ENCODE data around the gene PTPRD. TPM values are rescaled to one million over a fixed set of nuclear protein-coding genes. Genes with fewer than 3 reads are reported as not detected.

PTPRD gene
- total RNA-seq, 2 donors from 2014 or later, result 97.4 to 101 TPM

GRCh38 chr9:8863886-8864544, 1748.8 kb downstream of the PTPRD start:
- Mint-ChIP-seq H3K27me3 (ENCODE audit: insufficient read depth) (peaks cover 20% of the 10 kb centered on the region), H3K4me3 (no peak overlapping the region), H3K36me3 (ENCODE audit: low read depth) (no peaks in the 10 kb centered on the region), H3K27ac (peak overlapping the region; percentile 56), H3K9me3 (no peaks in the 10 kb centered on the region), H3K4me1 (peaks cover 18% of the 10 kb centered on the region)
- Histone ChIP-seq H3K27me3 (ENCODE audit: control insufficient read depth, insufficient read depth, low read length, poor library complexity, severe bottlenecking) (no peaks in the 10 kb centered on the region), H3K9ac (ENCODE audit: extremely low read depth, low read length, poor library complexity, severe bottlenecking) (peak overlapping the region; percentile 14), H3K27ac (ENCODE audit: low read depth, low read length) (peak overlapping the region; percentile 13), H3K36me3 (ENCODE audit: control insufficient read depth, insufficient read depth, low read length) (no peaks in the 10 kb centered on the region), H3K4me1 (ENCODE audit: control insufficient read depth, insufficient read depth, low read length) (peaks cover 12% of the 10 kb centered on the region), H3K9me3 (ENCODE audit: control insufficient read depth, low read length) (no peaks in the 10 kb centered on the region), H3K4me3 (ENCODE audit: low read length) (peak overlapping the region; percentile 34)
- 66% methylated on average over 5 of the region's 5 CpGs; no CpG with 5 or more reads in 1 of the 2 experiments for WGBS, 2 experiments (ENCODE audit: insufficient coverage in 1 of 2, insufficient read length in 1 of 2)
- DNase-seq, result no peak
- TF ChIP-seq, protein P1, sequence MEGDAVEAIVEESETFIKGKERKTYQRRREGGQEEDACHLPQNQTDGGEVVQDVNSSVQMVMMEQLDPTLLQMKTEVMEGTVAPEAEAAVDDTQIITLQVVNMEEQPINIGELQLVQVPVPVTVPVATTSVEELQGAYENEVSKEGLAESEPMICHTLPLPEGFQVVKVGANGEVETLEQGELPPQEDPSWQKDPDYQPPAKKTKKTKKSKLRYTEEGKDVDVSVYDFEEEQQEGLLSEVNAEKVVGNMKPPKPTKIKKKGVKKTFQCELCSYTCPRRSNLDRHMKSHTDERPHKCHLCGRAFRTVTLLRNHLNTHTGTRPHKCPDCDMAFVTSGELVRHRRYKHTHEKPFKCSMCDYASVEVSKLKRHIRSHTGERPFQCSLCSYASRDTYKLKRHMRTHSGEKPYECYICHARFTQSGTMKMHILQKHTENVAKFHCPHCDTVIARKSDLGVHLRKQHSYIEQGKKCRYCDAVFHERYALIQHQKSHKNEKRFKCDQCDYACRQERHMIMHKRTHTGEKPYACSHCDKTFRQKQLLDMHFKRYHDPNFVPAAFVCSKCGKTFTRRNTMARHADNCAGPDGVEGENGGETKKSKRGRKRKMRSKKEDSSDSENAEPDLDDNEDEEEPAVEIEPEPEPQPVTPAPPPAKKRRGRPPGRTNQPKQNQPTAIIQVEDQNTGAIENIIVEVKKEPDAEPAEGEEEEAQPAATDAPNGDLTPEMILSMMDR (conservative IDR thresholded peaks at IDR 0.05), result no peak

DNA sequence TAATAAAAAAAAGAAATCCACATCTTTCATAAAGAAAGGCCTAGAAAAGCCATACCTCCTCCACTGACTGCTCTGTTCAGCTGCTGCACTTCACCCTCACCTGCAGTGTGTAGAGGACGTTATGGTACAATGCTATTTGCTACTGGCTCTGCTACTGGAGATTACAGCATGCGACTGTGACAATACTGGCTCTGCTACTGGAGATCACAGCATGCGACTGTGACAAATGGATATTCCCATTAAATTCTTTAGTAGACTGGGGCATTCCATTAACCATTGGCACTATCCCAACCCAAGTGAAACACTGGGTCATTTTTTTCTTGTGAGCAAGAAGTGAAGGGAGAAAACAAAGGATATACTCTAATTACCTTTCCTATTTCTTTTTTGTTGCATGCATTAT, 1749.7 kb downstream of the PTPRD start:
- Mint-ChIP-seq H3K36me3 (ENCODE audit: low read depth) (no peaks in the 10 kb centered on the region), H3K4me1 (peaks cover 19% of the 10 kb centered on the region), H3K9me3 (no peaks in the 10 kb centered on the region), H3K27me3 (ENCODE audit: insufficient read depth) (peaks cover 28% of the 10 kb centered on the region), H3K4me3 (no peak overlapping the region), H3K27ac (no peak overlapping the region)
- no peaks in the 10 kb centered on the region for H3K36me3 ChIP-seq (ENCODE audit: control insufficient read depth, insufficient read depth, low read length)
- H3K9ac ChIP-seq (ENCODE audit: extremely low read depth, low read length, poor library complexity, severe bottlenecking), result no peak overlapping the region
- TF ChIP-seq, protein P1 (conservative IDR thresholded peaks at IDR 0.05), result no peak
- DNase-seq, result no peak
- 85 to 94% methylated on average over 3 of the region's 3 CpGs for WGBS, 2 experiments (ENCODE audit: insufficient coverage in 1 of 2, insufficient read length in 1 of 2)
- no peak overlapping the region for H3K4me3 ChIP-seq (ENCODE audit: low read length)
- H3K9me3 ChIP-seq (ENCODE audit: control insufficient read depth, low read length), result no peaks in the 10 kb centered on the region
- no peak overlapping the region for H3K27ac ChIP-seq (ENCODE audit: low read depth, low read length)
- no peaks in the 10 kb centered on the region for H3K27me3 ChIP-seq (ENCODE audit: control insufficient read depth, insufficient read depth, low read length, poor library complexity, severe bottlenecking)
- peaks cover 12% of the 10 kb centered on the region for H3K4me1 ChIP-seq (ENCODE audit: control insufficient read depth, insufficient read depth, low read length)

DNA sequence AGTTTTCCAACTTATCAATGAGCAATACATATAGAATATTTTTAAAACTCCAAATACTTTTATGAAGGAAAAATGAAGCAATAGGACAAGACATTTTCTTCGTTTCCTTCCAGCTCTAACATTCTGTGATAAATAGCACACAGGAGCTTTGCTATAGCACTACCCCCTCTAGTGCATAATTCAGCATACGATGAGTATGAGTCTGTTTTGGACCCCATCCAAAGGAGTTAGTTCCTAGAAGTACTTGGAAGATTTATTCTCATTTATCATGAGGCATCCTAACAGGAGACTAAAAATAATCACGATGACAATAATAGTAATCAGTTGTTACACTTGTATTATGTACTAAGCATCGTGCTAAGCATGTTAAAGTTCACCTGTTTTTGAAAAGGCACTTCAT, 1751.9 kb downstream of the PTPRD start:
- Histone ChIP-seq H3K4me3 (ENCODE audit: low read length) (no peak overlapping the region), H3K27ac (ENCODE audit: low read depth, low read length) (no peak overlapping the region), H3K36me3 (ENCODE audit: control insufficient read depth, insufficient read depth, low read length) (no peaks in the 10 kb centered on the region), H3K9me3 (ENCODE audit: control insufficient read depth, low read length) (no peaks in the 10 kb centered on the region), H3K9ac (ENCODE audit: extremely low read depth, low read length, poor library complexity, severe bottlenecking) (no peak overlapping the region), H3K4me1 (ENCODE audit: control insufficient read depth, insufficient read depth, low read length) (peaks cover 12% of the 10 kb centered on the region), H3K27me3 (ENCODE audit: control insufficient read depth, insufficient read depth, low read length, poor library complexity, severe bottlenecking) (no peaks in the 10 kb centered on the region)
- Mint-ChIP-seq H3K36me3 (ENCODE audit: low read depth) (no peaks in the 10 kb centered on the region), H3K27ac (no peak overlapping the region), H3K27me3 (ENCODE audit: insufficient read depth) (peaks cover 35% of the 10 kb centered on the region), H3K4me1 (peaks cover 26% of the 10 kb centered on the region), H3K4me3 (no peak overlapping the region), H3K9me3 (no peaks in the 10 kb centered on the region)
- no peak for DNase-seq
- TF ChIP-seq, protein P1 (conservative IDR thresholded peaks at IDR 0.05), result peak; percentile 20
- 90 to 96% methylated on average over 3 to 4 of the region's 4 CpGs for WGBS, 2 experiments (ENCODE audit: insufficient coverage in 1 of 2, insufficient read length in 1 of 2)

All from endodermal cell (in vitro differentiated cells).